GM12878 (cell line): ENCODE results near the gene FAM9C. TPM values are rescaled to one million over a fixed set of nuclear protein-coding genes. Genes with fewer than 3 reads are reported as not detected.

ENCODE experiments used
- BHLHE40 ChIP-seq, 2 experiments: fragments of 450-650 bp in 1 of 2; IDR thresholded peaks; 2 replicates each; pipeline ENCODE4 v1.6.1; 2011 to 2017; ENCODE audit warnings: low read depth in 2 of 2, borderline replicate concordance in 1 of 2, improper control_type of control experiment in 1 of 2, low read length in 1 of 2, mild to moderate bottlenecking in 1 of 2
- CEBPB ChIP-seq, 2 experiments: fragments of 150-350 bp in 1 of 2; IDR thresholded peaks; 2 replicates each; pipeline ENCODE4 v1.6.1; 2012 to 2014; ENCODE audit warnings: low read depth in 2 of 2, low read length in 2 of 2, borderline replicate concordance in 1 of 2, inconsistent platforms in 1 of 2
- CHD2 ChIP-seq: IDR thresholded peaks from 2 replicates; pipeline ENCODE4 v1.6.1; 2011; ENCODE audit warnings: low read depth, low read length, improper control_type of control experiment, borderline replicate concordance
- CREB1 ChIP-seq: IDR thresholded peaks from 2 replicates; pipeline ENCODE4 v1.6.1; 2012; ENCODE audit warnings: low read depth, mild to moderate bottlenecking, inconsistent platforms
- CUX1 ChIP-seq: IDR thresholded peaks from 2 replicates; pipeline ENCODE4 v1.6.1; 2012; ENCODE audit warnings: improper control_type of control experiment, low read depth, low read length; ENCODE audit not compliant: insufficient replicate concordance
- MEF2A ChIP-seq: IDR thresholded peaks from 2 replicates; pipeline ENCODE4 v1.6.1; 2011; ENCODE audit warnings: low read depth, mild to moderate bottlenecking, low read length, moderate library complexity; ENCODE audit not compliant: insufficient read depth
- MYB ChIP-seq: fragments of 150-350 bp; IDR thresholded peaks from 2 replicates; pipeline ENCODE4 v1.6.1; 2014; ENCODE audit warnings: mild to moderate bottlenecking, low read depth, low read length, borderline replicate concordance
- SMC3 ChIP-seq: IDR thresholded peaks from 2 replicates; pipeline ENCODE4 v1.6.1; 2011; ENCODE audit warnings: low read length, improper control_type of control experiment, borderline replicate concordance
- STAT1 ChIP-seq: fragments of 450-650 bp; conservative IDR thresholded peaks from 2 replicates; pipeline ENCODE4 v1.6.1; 2014; ENCODE audit warnings: antibody characterized with exemption, mild to moderate bottlenecking
- TCF7 ChIP-seq: IDR thresholded peaks from 2 replicates; pipeline ENCODE4 v1.6.1; 2014; ENCODE audit warnings: antibody characterized with exemption, borderline replicate concordance
- ZBED1 ChIP-seq: IDR thresholded peaks from 2 replicates; pipeline ENCODE4 v1.6.1; 2016; ENCODE audit warnings: borderline replicate concordance
- ZBTB40 ChIP-seq: fragments of 450-650 bp; IDR thresholded peaks from 2 replicates; pipeline ENCODE4 v1.6.1; 2016; ENCODE audit warnings: mild to moderate bottlenecking, moderate library complexity, borderline replicate concordance
- ZNF207 ChIP-seq: fragments of 450-650 bp; IDR thresholded peaks from 2 replicates; pipeline ENCODE4 v1.6.1; 2014; ENCODE audit warnings: antibody characterized with exemption, mild to moderate bottlenecking, borderline replicate concordance
- ZNF274 ChIP-seq: IDR thresholded peaks from one replicate; pipeline ENCODE4 v1.8.0; 2011; ENCODE audit not compliant: insufficient read length, insufficient read depth
- ZSCAN29 ChIP-seq: fragments of 450-650 bp; IDR thresholded peaks from 2 replicates; pipeline ENCODE4 v1.6.1; 2017; ENCODE audit warnings: mild to moderate bottlenecking, moderate library complexity
- polyA plus RNA-seq, 11 experiments: library from polyadenylated mRNA; depleted of rRNA in 4 of 11; unstranded in 6 of 11; stranded (reverse) in 5 of 11; fragments of >200 nt; fragmentation: Nextera tagmentation in 4 of 11; fragmentation: Illumina TruSeq in 1 of 11; extraction: Ambion mirVana in 4 of 11; extraction: Trizol in 1 of 11; gene quantifications; 1 replicate in 1 of 11; 2 replicates in 10 of 11; pipeline versions ENCODE4 v1.2.1 to v1.2.3, GENCODE V29; 2011 to 2016; ENCODE audit warnings: inconsistent platforms in 2 of 11, missing spikeins in 2 of 11, low read depth in 1 of 11
- total RNA-seq, 4 experiments: library from RNA; depleted of rRNA in 3 of 4; stranded (reverse); fragments of >200 nt in 3 of 4; fragmentation: Illumina TruSeq in 1 of 4; extraction: Trizol in 1 of 4; gene quantifications; 2 replicates each; pipeline versions ENCODE4 v1.2.1 to v1.2.3, GENCODE V29; 2013 to 2021
- TF ChIP-seq, protein P1 (sequence below): fragments of 450-650 bp; IDR thresholded peaks from 2 replicates; pipeline ENCODE4 v1.6.1; 2017; ENCODE audit warnings: mild to moderate bottlenecking, moderate library complexity

FAM9C gene
- total and polyA plus RNA-seq, 10 of the 15 experiments (the other 5 are each of a cell fraction or from before 2014, with no cell fraction given) = 0.01 to 0.03 TPM; not detected in 8

DNA sequence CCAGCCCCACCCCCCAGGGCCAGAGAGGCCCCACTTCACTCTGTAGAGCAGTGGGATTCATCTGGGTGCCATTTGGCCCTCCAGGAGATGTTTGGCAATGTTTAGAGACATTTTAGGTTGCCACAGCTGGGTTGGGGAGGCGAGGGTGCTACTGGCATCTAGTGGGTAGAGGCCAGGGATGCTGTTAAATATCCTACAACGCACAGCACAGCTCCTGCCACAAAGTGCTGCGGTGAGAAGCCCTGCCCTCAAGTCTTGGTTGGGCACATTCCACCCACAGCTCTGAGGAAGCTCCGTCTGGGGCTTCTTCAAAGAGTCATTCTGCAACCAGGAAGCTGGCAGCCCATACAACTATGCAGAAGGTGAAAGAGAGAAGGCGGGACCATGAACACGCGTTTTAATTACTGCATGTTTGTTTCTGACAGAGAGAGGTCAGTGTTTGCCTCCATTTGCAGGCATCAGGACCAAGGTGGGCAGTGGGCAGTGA is 48.1 kb upstream of the FAM9C start (continued):
- TF ChIP-seq ZBTB40 (no peak), MEF2A (peak; percentile 66; the same call in 1 of the 2 replicates), TCF7 (0 out of 2 replicates have a peak, but pooled peaks have one; percentile 15), BHLHE40 (IDR thresholded peaks at IDR 0.05; ENCODE audit: borderline replicate concordance in 1 of 2, low read depth in 2 of 2, low read length in 1 of 2) (peak in 1 of 2 experiments; percentile 59; a peak in 1 of 4 replicates), ZSCAN29 (no peak), STAT1 (no peak), CUX1 (no peak), SMC3 (peak; percentile 68), CEBPB (IDR thresholded peaks at IDR 0.05; ENCODE audit: borderline replicate concordance in 1 of 2, low read depth in 2 of 2, low read length in 2 of 2) (no peak), ZNF207 (no peak; the same call in 1 of the 2 replicates), CREB1 (no peak), ZNF274 (no peak), CHD2 (no peak), MYB (no peak), ZBED1 (peak; percentile 86; the same call in 1 of the 2 replicates)
- TF ChIP-seq, protein P1, sequence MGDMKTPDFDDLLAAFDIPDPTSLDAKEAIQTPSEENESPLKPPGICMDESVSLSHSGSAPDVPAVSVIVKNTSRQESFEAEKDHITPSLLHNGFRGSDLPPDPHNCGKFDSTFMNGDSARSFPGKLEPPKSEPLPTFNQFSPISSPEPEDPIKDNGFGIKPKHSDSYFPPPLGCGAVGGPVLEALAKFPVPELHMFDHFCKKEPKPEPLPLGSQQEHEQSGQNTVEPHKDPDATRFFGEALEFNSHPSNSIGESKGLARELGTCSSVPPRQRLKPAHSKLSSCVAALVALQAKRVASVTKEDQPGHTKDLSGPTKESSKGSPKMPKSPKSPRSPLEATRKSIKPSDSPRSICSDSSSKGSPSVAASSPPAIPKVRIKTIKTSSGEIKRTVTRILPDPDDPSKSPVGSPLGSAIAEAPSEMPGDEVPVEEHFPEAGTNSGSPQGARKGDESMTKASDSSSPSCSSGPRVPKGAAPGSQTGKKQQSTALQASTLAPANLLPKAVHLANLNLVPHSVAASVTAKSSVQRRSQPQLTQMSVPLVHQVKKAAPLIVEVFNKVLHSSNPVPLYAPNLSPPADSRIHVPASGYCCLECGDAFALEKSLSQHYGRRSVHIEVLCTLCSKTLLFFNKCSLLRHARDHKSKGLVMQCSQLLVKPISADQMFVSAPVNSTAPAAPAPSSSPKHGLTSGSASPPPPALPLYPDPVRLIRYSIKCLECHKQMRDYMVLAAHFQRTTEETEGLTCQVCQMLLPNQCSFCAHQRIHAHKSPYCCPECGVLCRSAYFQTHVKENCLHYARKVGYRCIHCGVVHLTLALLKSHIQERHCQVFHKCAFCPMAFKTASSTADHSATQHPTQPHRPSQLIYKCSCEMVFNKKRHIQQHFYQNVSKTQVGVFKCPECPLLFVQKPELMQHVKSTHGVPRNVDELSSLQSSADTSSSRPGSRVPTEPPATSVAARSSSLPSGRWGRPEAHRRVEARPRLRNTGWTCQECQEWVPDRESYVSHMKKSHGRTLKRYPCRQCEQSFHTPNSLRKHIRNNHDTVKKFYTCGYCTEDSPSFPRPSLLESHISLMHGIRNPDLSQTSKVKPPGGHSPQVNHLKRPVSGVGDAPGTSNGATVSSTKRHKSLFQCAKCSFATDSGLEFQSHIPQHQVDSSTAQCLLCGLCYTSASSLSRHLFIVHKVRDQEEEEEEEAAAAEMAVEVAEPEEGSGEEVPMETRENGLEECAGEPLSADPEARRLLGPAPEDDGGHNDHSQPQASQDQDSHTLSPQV = no peak
